Parathyroid adenoma (tissue), 2 donors: Measurements from ENCODE around the gene NR3C2.

Source experiments
- H2AFZ ChIP-seq: fragments of 300-600 bp; sonication (generic); one replicate; pipeline ENCODE4 v1.7.0; 2017; ENCODE audit warnings: antibody characterized with exemption, mild to moderate bottlenecking
- H3K27ac ChIP-seq: fragments of 300-600 bp; sonication (generic); one replicate; pipeline ENCODE4 v1.7.0; 2017
- H3K27me3 ChIP-seq: fragments of 300-600 bp; sonication (generic); one replicate; pipeline ENCODE4 v1.7.0; 2017; ENCODE audit warnings: low read length; ENCODE audit not compliant: control insufficient read depth, insufficient read depth
- H3K36me3 ChIP-seq: fragments of 300-600 bp; sonication (generic); one replicate; pipeline ENCODE4 v1.7.0; 2017; ENCODE audit warnings: low read length; ENCODE audit not compliant: control insufficient read depth, insufficient read depth
- H3K4me1 ChIP-seq: fragments of 300-600 bp; sonication (generic); one replicate; pipeline ENCODE4 v1.7.0; 2017; ENCODE audit warnings: control low read depth
- H3K4me2 ChIP-seq: fragments of 300-600 bp; sonication (generic); one replicate; pipeline ENCODE4 v1.7.0; 2017; ENCODE audit warnings: low read length
- H3K4me3 ChIP-seq: fragments of 300-600 bp; sonication (generic); one replicate; pipeline ENCODE4 v1.7.0; 2017; ENCODE audit warnings: low read depth, low read length
- H3K79me2 ChIP-seq: fragments of 300-600 bp; sonication (generic); one replicate; pipeline ENCODE4 v1.7.0; 2017; ENCODE audit warnings: control low read depth
- H3K9ac ChIP-seq: fragments of 300-600 bp; sonication (generic); one replicate; pipeline ENCODE4 v1.7.0; 2017; ENCODE audit warnings: mild to moderate bottlenecking
- H3K9me3 ChIP-seq: fragments of 300-600 bp; sonication (generic); one replicate; pipeline ENCODE4 v1.7.0; 2017; ENCODE audit warnings: low read length; ENCODE audit not compliant: control insufficient read depth
- CTCF ChIP-seq: fragments of 300-600 bp; sonication (generic); IDR thresholded peaks from one replicate; pipeline ENCODE4 v1.7.0; 2017; ENCODE audit warnings: antibody characterized with exemption, mild to moderate bottlenecking
- donor health status: primary hyperparathyroidism.

The NR3C2 gene

GRCh38 chr4:148076964-148077363 is 365.2 kb downstream of the NR3C2 start:
- Histone ChIP-seq H2AFZ (no peak overlapping the region), H3K4me1 (no peaks in the 10 kb centered on the region), H3K9me3 (no peaks in the 10 kb centered on the region), H3K4me2 (no peak overlapping the region), H3K4me3 (no peak overlapping the region), H3K9ac (no peak overlapping the region), H3K36me3 (no peaks in the 10 kb centered on the region), H3K79me2 (no peaks in the 10 kb centered on the region), H3K27ac (no peak overlapping the region), H3K27me3 (no peaks in the 10 kb centered on the region)
- no peak for TF ChIP-seq CTCF

GRCh38 chr4:148075438-148075837 is 366.8 kb downstream of the NR3C2 start:
- H3K36me3 ChIP-seq = no peaks in the 10 kb centered on the region
- TF ChIP-seq CTCF = no peak
- no peak overlapping the region for H3K27ac ChIP-seq
- no peaks in the 10 kb centered on the region for H3K4me1 ChIP-seq
- no peaks in the 10 kb centered on the region for H3K79me2 ChIP-seq
- no peak overlapping the region for H3K4me2 ChIP-seq
- H3K27me3 ChIP-seq = no peaks in the 10 kb centered on the region
- no peak overlapping the region for H2AFZ ChIP-seq
- no peak overlapping the region for H3K9ac ChIP-seq
- no peaks in the 10 kb centered on the region for H3K9me3 ChIP-seq
- no peak overlapping the region for H3K4me3 ChIP-seq

GRCh38 chr4:148074462-148074861 is 367.8 kb downstream of the NR3C2 start:
- H3K27me3 ChIP-seq = no peaks in the 10 kb centered on the region
- no peaks in the 10 kb centered on the region for H3K9me3 ChIP-seq
- no peak overlapping the region for H3K9ac ChIP-seq
- no peaks in the 10 kb centered on the region for H3K79me2 ChIP-seq
- H3K27ac ChIP-seq = no peak overlapping the region
- H3K4me3 ChIP-seq = no peak overlapping the region
- H2AFZ ChIP-seq = no peak overlapping the region
- no peaks in the 10 kb centered on the region for H3K36me3 ChIP-seq
- no peak for TF ChIP-seq CTCF
- no peak overlapping the region for H3K4me2 ChIP-seq
- peaks cover 5% of the 10 kb centered on the region for H3K4me1 ChIP-seq

- H3K4me2 ChIP-seq = no peak overlapping the region
- H2AFZ ChIP-seq = no peak overlapping the region
- no peaks in the 10 kb centered on the region for H3K27me3 ChIP-seq
- no peak overlapping the region for H3K4me3 ChIP-seq
- H3K9me3 ChIP-seq = no peaks in the 10 kb centered on the region
- no peaks in the 10 kb centered on the region for H3K36me3 ChIP-seq
- H3K79me2 ChIP-seq = no peaks in the 10 kb centered on the region
- H3K9ac ChIP-seq = no peak overlapping the region
- no peak overlapping the region for H3K27ac ChIP-seq
- H3K4me1 ChIP-seq = peaks cover 6% of the 10 kb centered on the region
- TF ChIP-seq CTCF = no peak
Observed at GRCh38 chr4:148073349-148073748, 368.9 kb downstream of the NR3C2 start.

- no peak for TF ChIP-seq CTCF
Observed at GRCh38 chr4:148072789-148073188, 369.4 kb downstream of the NR3C2 start.

More at GRCh38 chr4:148072789-148073188, 369.4 kb downstream of the NR3C2 start:
- Histone ChIP-seq H3K4me2 (no peak overlapping the region), H2AFZ (no peak overlapping the region), H3K79me2 (no peaks in the 10 kb centered on the region), H3K4me1 (peaks cover 6% of the 10 kb centered on the region), H3K9me3 (no peaks in the 10 kb centered on the region), H3K27me3 (no peaks in the 10 kb centered on the region), H3K27ac (no peak overlapping the region), H3K4me3 (no peak overlapping the region), H3K36me3 (no peaks in the 10 kb centered on the region), H3K9ac (no peak overlapping the region)
